KMS-11 (cell line): ENCODE measurements around the gene TXLNB.
"Not testable (repeated sequence)": the region's sequence is repeated elsewhere in the genome, so short reads cannot be mapped to it uniquely, and the experiment has no call there.

Source experiments
- H2AFZ ChIP-seq: fragments of 200-600 bp; sonication (generic); 2 replicates; pipeline ENCODE4 v1.6.1; 2016; ENCODE audit warnings: antibody characterized with exemption, mixed run types, low read depth
- H3K27ac ChIP-seq: fragments of 200-600 bp; sonication (generic); 2 replicates; pipeline ENCODE4 v1.6.1; 2016; ENCODE audit warnings: mild to moderate bottlenecking, mixed run types
- H3K27me3 ChIP-seq: fragments of 200-600 bp; sonication (generic); 2 replicates; pipeline ENCODE4 v1.6.1; 2017; ENCODE audit warnings: mild to moderate bottlenecking, low read depth, mixed run types, moderate library complexity; ENCODE audit not compliant: insufficient read depth
- H3K36me3 ChIP-seq: fragments of 200-600 bp; sonication (generic); 2 replicates; pipeline ENCODE4 v1.6.1; 2017; ENCODE audit warnings: mild to moderate bottlenecking, mixed run types; ENCODE audit not compliant: insufficient read depth
- H3K4me1 ChIP-seq: fragments of 200-600 bp; sonication (generic); 2 replicates; pipeline ENCODE4 v1.6.1; 2016; ENCODE audit warnings: mild to moderate bottlenecking, low read depth, mixed run types; ENCODE audit not compliant: poor library complexity, severe bottlenecking
- H3K4me2 ChIP-seq: fragments of 200-600 bp; sonication (generic); 2 replicates; pipeline ENCODE4 v1.7.0; 2016; ENCODE audit warnings: mild to moderate bottlenecking, mixed run types
- H3K4me3 ChIP-seq: fragments of 200-600 bp; sonication (generic); IDR thresholded peaks from 2 replicates; pipeline ENCODE4 v1.6.1; 2017; ENCODE audit warnings: low read depth, low read length, mixed read lengths; ENCODE audit not compliant: insufficient read depth
- H3K79me2 ChIP-seq: fragments of 200-600 bp; sonication (generic); 2 replicates; pipeline ENCODE4 v1.6.1; 2016; ENCODE audit warnings: low read depth, mixed run types; ENCODE audit not compliant: insufficient read depth
- H3K9ac ChIP-seq: fragments of 200-600 bp; sonication (generic); 2 replicates; pipeline ENCODE4 v1.6.1; 2016; ENCODE audit warnings: mild to moderate bottlenecking, mixed run types
- H4K20me1 ChIP-seq: fragments of 200-600 bp; sonication (generic); 2 replicates; pipeline ENCODE4 v1.6.1; 2016; ENCODE audit warnings: mild to moderate bottlenecking, mixed run types; ENCODE audit not compliant: insufficient read depth
- CTCF ChIP-seq: fragments of 200-600 bp; sonication (generic); conservative IDR thresholded peaks from 2 replicates; pipeline ENCODE4 v1.6.1; 2017; ENCODE audit warnings: low read depth, mild to moderate bottlenecking, antibody characterized with exemption, low read length, moderate library complexity, mixed read lengths

Gene TXLNB

GRCh38 chr6:139287868-139288267 is 3.9 kb downstream of the TXLNB start:
- Histone ChIP-seq H3K27ac (no peak overlapping the region), H4K20me1 (no peaks in the 10 kb centered on the region), H3K36me3 (no peaks in the 10 kb centered on the region), H3K4me2 (no peak overlapping the region), H3K27me3 (no peaks in the 10 kb centered on the region), H3K4me3 (no peak overlapping the region), H3K79me2 (no peaks in the 10 kb centered on the region), H3K4me1 (peaks cover 39% of the 10 kb centered on the region), H3K9ac (no peak overlapping the region), H2AFZ (no peak overlapping the region)
- TF ChIP-seq CTCF, result no peak

- H3K9ac ChIP-seq, H3K27me3 ChIP-seq, H3K4me2 ChIP-seq, H3K4me3 ChIP-seq, H3K36me3 ChIP-seq, H3K27ac ChIP-seq, H3K79me2 ChIP-seq, H2AFZ ChIP-seq, H4K20me1 ChIP-seq: not testable (repeated sequence)
- peaks cover 29% of the 10 kb centered on the region for H3K4me1 ChIP-seq
These were observed 5.4 kb downstream of the TXLNB start for GRCh38 chr6:139286438-139286837.

- Histone ChIP-seq H3K79me2 (no peaks in the 10 kb centered on the region), H3K36me3 (no peaks in the 10 kb centered on the region)
- no peak for TF ChIP-seq CTCF
These were observed 6.2 kb downstream of the TXLNB start for GRCh38 chr6:139285590-139285989.

GRCh38 chr6:139284789-139285188 is 7.0 kb downstream of the TXLNB start:
- H3K27me3 ChIP-seq, result no peaks in the 10 kb centered on the region
- no peaks in the 10 kb centered on the region for H4K20me1 ChIP-seq
- H3K79me2 ChIP-seq, result no peaks in the 10 kb centered on the region
- no peak overlapping the region for H3K27ac ChIP-seq
- H3K4me2 ChIP-seq, result no peak overlapping the region
- H2AFZ ChIP-seq, result no peak overlapping the region
- H3K36me3 ChIP-seq, result no peaks in the 10 kb centered on the region
- H3K9ac ChIP-seq, result no peak overlapping the region
- no peak overlapping the region for H3K4me3 ChIP-seq
- H3K4me1 ChIP-seq, result peaks cover 28% of the 10 kb centered on the region
- no peak for TF ChIP-seq CTCF

More at GRCh38 chr6:139285590-139285989, 6.2 kb downstream of the TXLNB start:
- Histone ChIP-seq H3K4me3 (no peak overlapping the region), H3K9ac (no peak overlapping the region), H4K20me1 (no peaks in the 10 kb centered on the region), H3K27me3 (no peaks in the 10 kb centered on the region), H3K4me1 (peaks cover 28% of the 10 kb centered on the region), H3K4me2 (no peak overlapping the region), H2AFZ (no peak overlapping the region), H3K27ac (no peak overlapping the region)

GRCh38 chr6:139282684-139283083 is 9.1 kb downstream of the TXLNB start:
- no peak overlapping the region for H3K27ac ChIP-seq
- peaks cover 29% of the 10 kb centered on the region for H3K4me1 ChIP-seq
- no peak overlapping the region for H3K9ac ChIP-seq
- H2AFZ ChIP-seq, result no peak overlapping the region
- no peaks in the 10 kb centered on the region for H3K36me3 ChIP-seq
- TF ChIP-seq CTCF, result no peak
- H3K4me2 ChIP-seq, result no peak overlapping the region
- no peaks in the 10 kb centered on the region for H3K79me2 ChIP-seq
- no peaks in the 10 kb centered on the region for H3K27me3 ChIP-seq
- H3K4me3 ChIP-seq, result no peak overlapping the region
- no peaks in the 10 kb centered on the region for H4K20me1 ChIP-seq
